GM19099 (cell line): Measurements from ENCODE around the gene INTS6L.

Experiments used
- POLR2A ChIP-seq: IDR thresholded peaks from 3 replicates; pipeline ENCODE4 v1.6.1; 2011; ENCODE audit warnings: low read depth; ENCODE audit not compliant: insufficient read length; ENCODE audit errors: extremely low read depth

The INTS6L gene

GRCh38 chrX:135544338-135544948, 24.0 kb downstream of the INTS6L start:
- no peak for TF ChIP-seq POLR2A

GRCh38 chrX:135547767-135548166, 27.3 kb downstream of the INTS6L start:
- no peak for TF ChIP-seq POLR2A

- TF ChIP-seq POLR2A: no peak
Observed at GRCh38 chrX:135549519-135549918, 29.1 kb downstream of the INTS6L start.

- TF ChIP-seq POLR2A: no peak
Observed at GRCh38 chrX:135556055-135556454, 35.6 kb downstream of the INTS6L start.

GRCh38 chrX:135557344-135557743, 36.9 kb downstream of the INTS6L start:
- TF ChIP-seq POLR2A: no peak

GRCh38 chrX:135572436-135572835, 52.0 kb downstream of the INTS6L start:
- TF ChIP-seq POLR2A: no peak

GRCh38 chrX:135581496-135581895, 61.0 kb downstream of the INTS6L start:
- no peak for TF ChIP-seq POLR2A

GRCh38 chrX:135585153-135585552, 64.7 kb downstream of the INTS6L start:
- TF ChIP-seq POLR2A: no peak

- TF ChIP-seq POLR2A: no peak
Observed at GRCh38 chrX:135591871-135592270, 71.4 kb downstream of the INTS6L start.

- no peak for TF ChIP-seq POLR2A
Observed at GRCh38 chrX:135595543-135595942, 75.1 kb downstream of the INTS6L start.

- TF ChIP-seq POLR2A: no peak
Observed at GRCh38 chrX:135596495-135596894, 76.0 kb downstream of the INTS6L start.

- TF ChIP-seq POLR2A: no peak
Observed at GRCh38 chrX:135605906-135606305, 85.4 kb downstream of the INTS6L start.

- no peak for TF ChIP-seq POLR2A
Observed at GRCh38 chrX:135625995-135626394, 105.5 kb downstream of the INTS6L start.

GRCh38 chrX:135629342-135629741, 108.9 kb downstream of the INTS6L start:
- no peak for TF ChIP-seq POLR2A
